ENCODE data around the gene RAP1GAP2.

Gene RAP1GAP2

DNA sequence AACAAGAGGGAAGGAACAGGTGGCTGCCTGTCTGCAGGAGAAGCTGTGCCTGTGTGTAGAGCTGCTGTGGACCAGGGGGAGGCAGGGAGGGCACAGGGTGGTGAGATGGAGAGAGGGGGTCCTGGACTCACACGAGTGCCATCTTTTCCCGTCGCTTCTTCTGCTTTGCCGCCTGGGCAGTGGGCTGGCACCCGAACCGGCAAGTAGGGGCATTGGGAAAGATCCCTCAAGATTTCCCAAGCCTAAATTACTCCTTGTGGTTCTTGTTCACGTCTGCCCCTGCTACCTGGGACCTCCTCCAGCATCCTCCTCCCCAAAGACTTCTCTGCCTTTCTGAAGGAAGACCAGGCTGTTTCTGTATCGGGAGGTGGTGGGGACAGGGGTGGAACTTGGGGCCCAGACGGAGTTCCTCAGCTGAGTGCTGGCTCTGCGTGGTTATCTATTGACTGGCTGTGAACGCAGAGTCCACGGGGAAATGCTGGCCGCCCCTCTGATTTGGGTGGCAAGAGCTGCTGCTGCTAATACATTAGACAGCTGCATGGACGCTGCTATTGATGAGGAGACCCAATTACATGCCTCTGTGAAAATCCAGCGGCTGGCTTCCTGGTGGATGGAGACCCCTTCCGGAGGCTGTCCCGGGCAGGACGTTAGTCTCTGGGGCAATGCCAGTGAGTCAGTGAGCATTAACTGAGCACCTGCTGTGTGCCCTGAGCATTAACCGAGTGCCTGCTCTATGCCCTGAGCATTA lies 152.7 kb downstream of the RAP1GAP2 start:
- ATAC-seq = no peak
- TF ChIP-seq TOX (CRISPR knock-in tag; IDR thresholded peaks at IDR 0.05; ENCODE audit: borderline replicate concordance) = no peak
- TF ChIP-seq ZFP30 (CRISPR knock-in tag; IDR thresholded peaks at IDR 0.05) = no peak
- TF ChIP-seq ZNF70 (CRISPR knock-in tag; IDR thresholded peaks at IDR 0.05) = no peak
- no peak for TF ChIP-seq ZC3H10 (CRISPR knock-in tag; IDR thresholded peaks at IDR 0.05)
- no peak for TF ChIP-seq ARNTL (CRISPR knock-in tag; IDR thresholded peaks at IDR 0.05; ENCODE audit: borderline replicate concordance, low read depth)
- TF ChIP-seq OSR1 (CRISPR knock-in tag; IDR thresholded peaks at IDR 0.05) = no peak
- TF ChIP-seq, protein P1, sequence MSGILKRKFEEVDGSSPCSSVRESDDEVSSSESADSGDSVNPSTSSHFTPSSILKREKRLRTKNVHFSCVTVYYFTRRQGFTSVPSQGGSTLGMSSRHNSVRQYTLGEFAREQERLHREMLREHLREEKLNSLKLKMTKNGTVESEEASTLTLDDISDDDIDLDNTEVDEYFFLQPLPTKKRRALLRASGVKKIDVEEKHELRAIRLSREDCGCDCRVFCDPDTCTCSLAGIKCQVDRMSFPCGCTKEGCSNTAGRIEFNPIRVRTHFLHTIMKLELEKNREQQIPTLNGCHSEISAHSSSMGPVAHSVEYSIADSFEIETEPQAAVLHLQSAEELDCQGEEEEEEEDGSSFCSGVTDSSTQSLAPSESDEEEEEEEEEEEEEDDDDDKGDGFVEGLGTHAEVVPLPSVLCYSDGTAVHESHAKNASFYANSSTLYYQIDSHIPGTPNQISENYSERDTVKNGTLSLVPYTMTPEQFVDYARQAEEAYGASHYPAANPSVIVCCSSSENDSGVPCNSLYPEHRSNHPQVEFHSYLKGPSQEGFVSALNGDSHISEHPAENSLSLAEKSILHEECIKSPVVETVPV (CRISPR knock-in tag; IDR thresholded peaks at IDR 0.05) = no peak
- TF ChIP-seq GLIS3 (CRISPR knock-in tag; IDR thresholded peaks at IDR 0.05) = no peak
- TF ChIP-seq CSDC2 (CRISPR knock-in tag; IDR thresholded peaks at IDR 0.05) = no peak
- no peak for TF ChIP-seq ISL1 (CRISPR knock-in tag; IDR thresholded peaks at IDR 0.05)
- no peak for TF ChIP-seq TCF4 (CRISPR knock-in tag; IDR thresholded peaks at IDR 0.05; ENCODE audit: borderline replicate concordance)
- TF ChIP-seq ESRRG (CRISPR knock-in tag; IDR thresholded peaks at IDR 0.05) = no peak
- TF ChIP-seq PATZ1 (CRISPR knock-in tag; IDR thresholded peaks at IDR 0.05; ENCODE audit: borderline replicate concordance) = no peak
- TF ChIP-seq PPARA (CRISPR knock-in tag; IDR thresholded peaks at IDR 0.05; ENCODE audit: borderline replicate concordance) = no peak
- TF ChIP-seq CREB5 (CRISPR knock-in tag; IDR thresholded peaks at IDR 0.05; ENCODE audit: low read depth) = no peak
- no peak for TF ChIP-seq SNAI2 (CRISPR knock-in tag; IDR thresholded peaks at IDR 0.05)

DNA sequence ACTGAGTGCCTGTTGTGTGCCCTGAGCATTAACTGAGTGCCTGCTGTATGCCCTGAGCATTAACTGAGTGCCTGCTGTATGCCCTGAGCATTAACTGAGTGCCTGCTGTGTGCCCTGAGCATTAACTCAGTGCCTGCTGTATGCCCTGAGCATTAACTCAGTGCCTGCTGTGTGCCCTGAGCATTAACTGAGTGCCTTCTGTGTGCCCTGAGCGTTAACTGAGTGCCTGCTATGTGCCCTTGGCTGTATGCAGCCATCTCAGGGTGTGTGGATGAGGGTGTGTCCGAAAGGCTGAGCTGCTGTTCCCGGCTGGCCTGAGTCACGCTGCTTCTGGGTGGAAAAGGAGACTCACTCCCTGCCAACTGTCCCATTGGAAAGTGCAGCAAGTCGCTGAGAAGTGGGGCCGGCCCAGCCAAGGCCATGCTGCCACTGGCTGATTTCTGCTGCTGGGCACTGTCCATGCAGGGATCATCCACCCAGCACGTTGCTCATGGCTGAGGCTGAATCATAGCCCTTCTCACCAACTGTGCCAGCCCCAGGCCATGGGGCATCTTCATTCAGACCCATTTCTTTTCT lies 153.3 kb downstream of the RAP1GAP2 start:
- TF ChIP-seq, protein P2, sequence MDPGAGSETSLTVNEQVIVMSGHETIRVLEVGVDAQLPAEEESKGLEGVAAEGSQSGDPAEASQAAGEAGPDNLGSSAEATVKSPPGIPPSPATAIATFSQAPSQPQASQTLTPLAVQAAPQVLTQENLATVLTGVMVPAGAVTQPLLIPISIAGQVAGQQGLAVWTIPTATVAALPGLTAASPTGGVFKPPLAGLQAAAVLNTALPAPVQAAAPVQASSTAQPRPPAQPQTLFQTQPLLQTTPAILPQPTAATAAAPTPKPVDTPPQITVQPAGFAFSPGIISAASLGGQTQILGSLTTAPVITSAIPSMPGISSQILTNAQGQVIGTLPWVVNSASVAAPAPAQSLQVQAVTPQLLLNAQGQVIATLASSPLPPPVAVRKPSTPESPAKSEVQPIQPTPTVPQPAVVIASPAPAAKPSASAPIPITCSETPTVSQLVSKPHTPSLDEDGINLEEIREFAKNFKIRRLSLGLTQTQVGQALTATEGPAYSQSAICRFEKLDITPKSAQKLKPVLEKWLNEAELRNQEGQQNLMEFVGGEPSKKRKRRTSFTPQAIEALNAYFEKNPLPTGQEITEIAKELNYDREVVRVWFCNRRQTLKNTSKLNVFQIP (CRISPR knock-in tag; IDR thresholded peaks at IDR 0.05; ENCODE audit: borderline replicate concordance, low read depth) = no peak
- no peak for TF ChIP-seq TCF4 (CRISPR knock-in tag; IDR thresholded peaks at IDR 0.05; ENCODE audit: borderline replicate concordance)
- TF ChIP-seq SNAI2 (CRISPR knock-in tag; IDR thresholded peaks at IDR 0.05) = no peak
- no peak for TF ChIP-seq ISL1 (CRISPR knock-in tag; IDR thresholded peaks at IDR 0.05)
- no peak for TF ChIP-seq CREB5 (CRISPR knock-in tag; IDR thresholded peaks at IDR 0.05; ENCODE audit: low read depth)
- TF ChIP-seq, protein P1 (CRISPR knock-in tag; IDR thresholded peaks at IDR 0.05) = no peak
- no peak for TF ChIP-seq PATZ1 (CRISPR knock-in tag; IDR thresholded peaks at IDR 0.05; ENCODE audit: borderline replicate concordance)
- no peak for TF ChIP-seq GLIS3 (CRISPR knock-in tag; IDR thresholded peaks at IDR 0.05)
- no peak for TF ChIP-seq ZNF8 (CRISPR knock-in tag; IDR thresholded peaks at IDR 0.05)
- TF ChIP-seq ARNTL (CRISPR knock-in tag; IDR thresholded peaks at IDR 0.05; ENCODE audit: borderline replicate concordance, low read depth) = no peak
- TF ChIP-seq ZC3H10 (CRISPR knock-in tag; IDR thresholded peaks at IDR 0.05) = no peak
- TF ChIP-seq ESRRG (CRISPR knock-in tag; IDR thresholded peaks at IDR 0.05) = no peak
- TF ChIP-seq ZFP3 (CRISPR knock-in tag; IDR thresholded peaks at IDR 0.05) = no peak
- TF ChIP-seq RARB (CRISPR knock-in tag; IDR thresholded peaks at IDR 0.05) = no peak
- ATAC-seq = peak; percentile 49; the same call in 2 of the 3 replicates
